HG03354 (cell line): ENCODE results near the gene GMDS.

Source experiments
- ATAC-seq: cut with Tn5 transposase; IDR thresholded peaks from one replicate; pipeline ENCODE4 v1.9.1; 2021; ENCODE audit warnings: mild to moderate bottlenecking; ENCODE audit not compliant: unreplicated experiment, poor library complexity, severe bottlenecking

GMDS gene

DNA sequence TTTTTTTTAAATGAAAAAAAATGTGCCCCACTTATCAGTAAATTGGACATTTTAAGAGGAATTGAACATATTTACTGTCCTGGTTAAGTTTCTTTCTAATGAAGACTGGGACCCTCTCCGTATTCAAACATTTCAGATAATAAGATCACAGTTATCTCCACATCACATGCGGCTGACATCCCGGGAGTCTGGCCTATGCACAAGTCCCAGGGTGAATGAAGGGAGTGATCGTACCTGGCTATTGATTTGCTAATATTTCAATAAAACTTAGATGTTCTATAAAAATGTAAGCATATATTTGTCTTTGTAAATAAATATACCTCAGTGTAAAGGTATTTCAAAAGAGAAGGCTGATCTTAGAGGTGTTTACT lies 577.6 kb downstream of the GMDS start:
- no peak for ATAC-seq

DNA sequence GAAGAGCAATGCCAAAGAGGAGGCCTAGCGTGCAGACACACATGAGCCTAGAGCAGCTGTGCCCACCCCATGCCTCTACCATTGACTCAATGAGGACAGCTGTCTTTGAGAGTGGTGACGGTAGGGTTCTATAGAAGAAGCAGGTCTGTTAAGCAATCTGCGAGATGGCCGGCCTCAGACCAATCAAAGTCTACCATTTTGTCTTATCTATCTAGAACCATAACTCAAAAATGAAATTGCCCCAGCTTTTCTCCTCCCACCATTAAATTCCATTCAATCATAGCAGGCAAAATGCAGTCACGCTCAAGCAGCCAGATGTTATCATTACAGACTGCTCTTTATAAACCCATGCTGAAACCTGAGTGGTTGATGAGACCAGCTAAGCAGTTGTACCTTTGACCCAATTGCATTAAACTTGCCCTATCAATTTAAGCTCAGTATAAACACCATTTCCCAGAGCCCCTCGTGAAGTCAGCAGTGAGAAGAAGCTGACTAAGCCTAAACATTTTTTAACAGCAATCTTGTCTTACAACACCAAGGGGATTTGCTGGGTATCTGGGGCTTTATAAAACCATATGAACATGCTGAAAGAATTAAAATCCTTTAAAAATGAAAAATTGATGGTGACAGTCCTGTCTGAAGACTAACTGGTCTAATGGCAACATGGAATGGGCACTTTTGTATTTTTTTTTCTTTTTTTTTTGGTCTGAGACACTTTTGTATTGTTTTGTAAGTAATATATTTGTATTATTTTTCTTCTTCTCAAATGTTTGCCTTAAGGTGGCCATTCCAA lies 578.2 kb downstream of the GMDS start:
- ATAC-seq = no peak

DNA sequence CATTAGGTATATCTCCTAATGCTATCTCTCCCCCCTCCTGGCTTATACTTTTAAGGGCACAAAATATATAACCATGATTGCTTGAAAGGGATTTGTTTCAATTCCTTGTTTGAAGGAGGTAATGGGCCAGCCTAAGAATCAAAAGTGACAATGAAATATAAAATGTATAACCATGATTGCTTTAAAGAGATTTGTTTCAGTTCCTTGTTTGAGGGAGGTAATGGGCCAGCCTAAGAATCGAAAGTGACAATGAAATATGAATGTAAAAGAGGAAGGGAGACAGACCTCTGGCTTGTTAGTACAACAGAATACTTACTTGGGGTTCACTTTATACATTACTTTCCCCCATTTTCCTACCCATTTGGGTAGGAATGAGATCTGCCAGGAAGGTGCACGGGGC lies 580.2 kb downstream of the GMDS start:
- ATAC-seq = peak; percentile 98

DNA sequence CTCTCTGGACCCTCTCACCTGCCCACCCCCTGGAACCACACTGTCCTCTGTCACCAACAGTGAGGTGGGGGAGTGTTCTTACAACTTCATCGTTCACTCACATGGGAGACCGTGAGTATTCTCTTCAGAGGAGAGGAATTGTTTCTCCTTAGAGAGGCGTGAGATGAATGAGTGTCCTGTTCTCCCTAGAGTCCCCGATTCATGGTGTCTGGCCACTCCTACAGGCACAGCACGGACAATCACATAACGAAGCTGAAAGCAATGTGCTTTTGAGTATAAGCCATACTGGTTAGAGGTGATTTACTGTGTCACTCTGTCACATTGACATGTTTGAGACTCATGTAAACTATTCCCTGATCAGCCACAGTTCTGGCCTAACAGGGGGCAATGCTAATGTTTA lies 581.1 kb downstream of the GMDS start:
- ATAC-seq = no peak

DNA sequence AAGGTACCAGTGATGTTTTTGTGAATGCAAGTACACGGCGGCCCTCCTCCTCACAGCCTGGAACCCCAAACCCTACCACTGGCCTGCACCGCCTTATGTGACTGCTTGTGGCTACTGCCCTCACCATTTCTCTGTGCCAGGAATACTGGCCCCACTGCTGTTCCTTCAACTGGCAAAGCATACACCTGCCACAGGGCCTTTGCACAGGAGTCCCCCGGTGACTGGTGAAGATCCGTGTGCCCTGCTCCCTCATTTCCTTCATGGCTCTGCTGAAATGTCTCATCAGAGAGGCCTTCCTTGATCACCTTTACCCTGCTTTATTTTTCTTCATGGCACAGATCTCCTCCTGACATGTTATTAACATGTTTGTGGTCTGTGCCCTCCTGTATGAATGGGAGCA lies 581.9 kb downstream of the GMDS start:
- ATAC-seq = no peak

DNA sequence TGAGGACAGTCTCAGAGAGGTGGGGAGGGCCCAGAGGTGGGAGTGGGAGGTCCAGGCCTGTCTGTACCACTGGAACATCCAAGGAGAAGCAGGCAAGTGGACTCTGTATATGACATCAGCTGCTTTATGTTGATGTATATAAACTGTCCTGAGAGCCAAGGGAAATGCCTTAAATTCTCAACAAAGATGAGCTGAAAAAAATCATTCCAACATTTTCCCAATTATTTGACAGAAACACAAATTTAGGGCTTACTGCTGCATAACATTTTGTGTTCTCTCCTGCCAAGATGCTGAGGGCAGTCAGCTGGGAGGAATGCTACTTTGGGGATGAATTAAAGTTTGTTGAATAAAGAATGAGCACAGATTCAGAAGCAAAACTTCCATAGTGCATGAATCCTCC lies 582.9 kb downstream of the GMDS start:
- no peak for ATAC-seq

DNA sequence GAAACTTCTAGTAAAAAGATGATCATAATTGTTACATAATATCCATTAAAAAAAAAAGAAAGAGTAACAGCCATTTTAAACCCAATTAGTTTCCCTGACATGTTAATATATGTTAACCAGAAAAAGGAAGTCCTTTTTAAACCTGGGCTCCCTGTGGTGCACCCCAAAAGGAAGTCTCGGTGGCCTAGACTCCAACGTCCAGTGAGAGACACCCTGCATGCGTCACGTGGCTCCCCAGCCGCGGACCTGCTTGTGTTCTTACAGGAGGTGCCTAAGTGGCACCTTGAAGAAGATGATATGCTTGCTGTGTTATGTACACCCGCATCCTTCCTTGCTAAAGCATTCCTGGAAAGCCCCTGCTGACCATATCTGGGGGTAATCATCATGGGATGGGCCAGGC lies 585.6 kb downstream of the GMDS start:
- no peak for ATAC-seq

DNA sequence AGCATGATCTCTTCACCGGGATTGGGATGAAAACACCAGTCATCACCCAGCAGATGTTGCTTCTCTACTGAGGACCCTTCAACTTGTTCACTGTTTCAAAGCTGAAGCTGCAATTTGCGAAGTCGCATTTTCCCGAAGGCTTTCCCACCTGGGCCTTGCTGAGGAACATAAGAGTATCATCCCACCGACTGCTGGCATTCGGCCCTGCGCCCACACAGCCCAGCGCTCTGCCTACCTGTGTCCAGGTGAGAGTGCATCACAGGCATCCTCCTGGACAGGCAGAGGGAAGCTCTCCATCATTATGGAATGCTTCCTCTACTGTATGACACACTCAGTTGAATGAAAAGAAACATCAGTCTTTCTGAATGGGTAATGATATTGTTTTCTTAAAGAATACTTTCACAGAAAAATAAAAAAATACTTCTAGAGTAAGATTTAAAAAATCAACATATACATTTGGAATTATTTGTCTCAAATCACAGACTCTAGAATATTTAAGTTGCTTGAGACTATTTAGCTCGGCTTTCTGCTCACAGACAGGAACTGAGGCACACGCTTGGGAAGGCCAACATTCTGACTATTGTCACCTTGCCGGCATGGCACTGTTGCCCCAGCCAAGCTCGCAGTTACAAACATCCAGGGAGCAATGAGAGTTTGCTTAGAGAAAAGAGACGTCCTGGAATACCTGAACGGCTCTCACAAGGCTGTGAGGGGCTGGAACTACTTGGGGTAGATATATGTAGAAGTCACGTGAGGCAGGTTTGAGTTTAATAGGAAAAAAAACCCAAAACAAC lies 587.0 kb downstream of the GMDS start:
- no peak for ATAC-seq

DNA sequence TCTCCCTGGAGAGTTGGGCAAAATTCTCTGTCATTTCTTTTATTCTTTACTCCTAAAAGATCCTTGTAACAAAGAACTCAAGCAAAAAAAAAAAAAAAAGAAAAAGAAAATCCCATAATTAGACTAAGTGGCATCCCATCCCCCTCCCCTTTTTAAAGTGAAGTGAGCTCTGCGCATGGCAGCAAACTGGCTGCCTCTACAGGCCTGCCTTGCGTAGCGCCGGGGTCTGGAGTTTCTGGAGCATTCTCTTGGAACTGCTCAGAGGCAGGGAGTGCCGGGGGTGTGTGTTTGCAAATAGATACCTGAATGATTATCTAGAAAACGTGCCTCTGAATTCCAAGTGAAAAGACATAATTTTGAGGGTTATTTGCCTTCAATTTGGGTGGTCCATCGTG lies 587.6 kb downstream of the GMDS start:
- no peak for ATAC-seq

DNA sequence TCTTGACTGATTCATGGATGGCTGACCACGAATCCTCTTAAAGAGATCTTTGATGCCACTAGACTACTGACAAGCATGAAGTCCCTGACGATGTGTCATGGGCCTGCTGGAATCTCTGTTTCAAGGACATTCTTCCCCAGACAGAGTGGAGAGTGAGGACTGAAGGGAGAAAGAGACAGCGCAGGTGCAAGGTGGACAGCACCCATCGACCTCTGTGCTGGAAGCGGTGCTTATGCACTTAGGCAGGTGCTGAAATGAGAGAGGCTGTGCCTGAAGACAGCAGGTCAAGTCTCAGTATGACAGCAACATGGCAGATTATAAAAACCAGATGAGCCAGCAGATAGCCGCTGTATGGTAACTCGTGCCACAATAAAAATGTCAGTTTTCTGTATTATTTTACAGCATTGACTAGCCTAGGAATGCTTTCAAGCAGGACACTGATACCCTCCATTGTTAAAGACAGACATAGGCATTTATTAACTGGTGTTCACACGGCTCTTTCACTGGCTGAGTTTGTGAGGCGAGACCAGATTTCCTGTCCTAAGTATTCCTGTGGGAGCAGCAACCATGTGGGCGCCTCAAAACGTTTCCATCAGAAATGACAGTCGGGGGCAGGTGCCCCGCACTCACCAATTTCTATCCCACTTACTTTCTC lies 588.2 kb downstream of the GMDS start:
- no peak for ATAC-seq

DNA sequence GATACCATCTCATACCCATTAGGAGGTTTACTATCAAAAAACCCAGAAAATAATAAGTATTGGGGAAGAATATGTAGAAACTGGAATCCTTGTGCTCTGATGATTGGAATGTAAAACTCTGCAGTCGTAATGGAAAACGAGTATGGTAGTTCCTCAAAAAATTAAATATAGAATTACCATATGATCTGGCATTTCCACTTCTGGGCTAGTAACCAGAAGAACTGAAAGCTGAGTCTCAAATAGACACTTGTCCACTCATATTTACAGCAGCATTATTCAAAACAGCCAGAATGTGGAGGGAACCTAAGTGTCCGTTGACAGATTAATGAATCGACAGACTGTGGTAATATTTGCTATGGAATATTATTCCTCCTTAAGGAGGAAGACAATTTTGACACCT lies 591.4 kb downstream of the GMDS start:
- no peak for ATAC-seq

DNA sequence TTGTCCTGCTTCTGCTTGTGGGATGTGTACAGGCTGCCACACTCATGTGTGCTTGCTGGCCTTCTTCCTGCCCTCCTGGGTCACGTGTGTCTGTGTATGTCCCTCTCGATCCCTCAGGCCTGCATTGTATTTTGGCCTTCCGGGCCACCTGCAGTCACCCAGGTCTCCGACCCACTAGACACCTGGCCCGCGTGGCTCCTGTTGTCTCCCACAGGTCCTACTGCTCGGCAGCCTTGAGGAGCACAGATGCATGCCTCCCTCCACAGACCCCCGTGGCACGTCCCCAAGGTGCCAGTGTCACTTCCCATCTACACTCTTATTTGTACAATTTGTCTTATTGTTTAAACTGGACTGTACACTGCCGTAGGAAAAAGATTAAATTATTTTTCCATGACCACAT lies 592.6 kb downstream of the GMDS start:
- no peak for ATAC-seq

DNA sequence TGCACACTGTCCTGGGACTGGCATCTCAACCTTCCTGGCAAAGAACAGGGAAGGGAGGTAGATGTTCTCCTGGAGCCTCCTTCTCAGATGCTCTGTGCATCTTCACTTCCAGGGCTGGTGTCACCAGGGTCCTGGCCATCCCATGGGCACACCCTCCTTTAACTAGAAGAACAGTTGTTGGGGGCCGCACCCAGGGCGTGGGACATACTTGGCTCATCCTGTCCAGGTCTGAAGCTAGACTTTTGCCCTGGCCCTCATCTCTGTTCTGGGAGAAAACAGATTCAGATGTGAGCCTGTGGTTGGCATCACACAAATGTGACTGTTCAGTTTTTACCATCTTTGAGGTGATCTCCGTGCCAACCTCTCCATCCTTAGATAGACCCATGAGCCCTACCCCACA lies 594.0 kb downstream of the GMDS start:
- no peak for ATAC-seq

DNA sequence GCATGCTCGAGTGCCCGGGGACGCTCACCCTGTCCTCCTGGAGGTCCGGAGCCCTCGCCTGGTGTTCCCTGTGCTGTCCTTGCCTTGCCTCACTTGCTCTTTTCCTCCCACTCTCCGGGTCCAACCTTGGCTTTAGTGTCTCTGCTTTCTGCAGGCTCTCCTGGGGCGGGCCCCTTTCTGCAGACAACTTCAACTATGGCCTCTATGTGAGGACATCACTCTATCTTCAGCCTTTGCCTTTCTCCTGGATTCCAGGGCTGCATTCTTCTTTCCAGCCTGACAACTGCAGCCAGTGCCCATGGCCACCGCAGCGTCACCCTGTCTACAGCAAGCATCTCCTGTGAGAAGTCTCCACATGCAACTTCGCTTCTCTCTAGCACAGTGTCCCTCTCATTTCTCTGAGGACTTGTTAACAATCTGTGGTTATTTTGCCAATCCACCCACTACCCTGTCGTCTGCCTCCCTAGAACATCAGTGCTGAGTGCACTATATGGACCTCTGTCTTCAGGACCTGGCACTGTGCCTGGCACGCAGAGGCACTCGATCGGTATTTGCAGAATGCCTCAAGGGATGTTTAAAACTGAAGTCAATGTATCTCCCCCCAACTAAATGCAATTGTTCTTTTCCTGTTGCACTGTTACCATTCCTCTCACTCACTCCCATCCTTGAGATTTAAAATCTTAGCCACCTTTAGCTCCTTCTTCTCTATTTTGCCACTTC lies 599.8 kb downstream of the GMDS start:
- ATAC-seq = no peak

DNA sequence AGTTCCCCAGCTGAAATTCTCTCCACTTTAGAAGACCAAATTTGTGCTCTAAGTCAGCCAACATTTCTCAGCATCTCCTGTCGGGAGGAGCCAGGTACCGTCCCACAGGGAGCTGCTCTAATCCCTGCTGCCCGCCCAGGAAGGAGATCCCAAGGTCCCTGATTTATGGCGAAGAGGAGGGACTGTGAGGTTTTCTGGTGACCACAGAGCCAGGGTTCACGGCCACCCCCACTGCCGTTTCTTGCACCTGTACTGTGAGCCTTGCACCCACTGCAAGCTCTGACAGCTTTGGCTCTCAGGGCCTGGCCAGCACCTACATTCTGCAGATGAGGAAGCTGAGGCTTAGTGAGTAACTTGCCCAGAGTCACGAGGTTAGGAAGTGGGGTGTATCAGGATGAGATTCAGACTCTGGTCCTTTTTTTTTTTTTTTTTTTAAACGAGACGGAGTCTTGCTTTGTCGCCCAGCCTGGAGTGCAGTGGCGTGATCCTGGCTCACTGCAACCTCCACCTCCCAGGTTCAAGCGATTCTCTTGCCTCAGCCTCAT lies 600.8 kb downstream of the GMDS start:
- no peak for ATAC-seq

DNA sequence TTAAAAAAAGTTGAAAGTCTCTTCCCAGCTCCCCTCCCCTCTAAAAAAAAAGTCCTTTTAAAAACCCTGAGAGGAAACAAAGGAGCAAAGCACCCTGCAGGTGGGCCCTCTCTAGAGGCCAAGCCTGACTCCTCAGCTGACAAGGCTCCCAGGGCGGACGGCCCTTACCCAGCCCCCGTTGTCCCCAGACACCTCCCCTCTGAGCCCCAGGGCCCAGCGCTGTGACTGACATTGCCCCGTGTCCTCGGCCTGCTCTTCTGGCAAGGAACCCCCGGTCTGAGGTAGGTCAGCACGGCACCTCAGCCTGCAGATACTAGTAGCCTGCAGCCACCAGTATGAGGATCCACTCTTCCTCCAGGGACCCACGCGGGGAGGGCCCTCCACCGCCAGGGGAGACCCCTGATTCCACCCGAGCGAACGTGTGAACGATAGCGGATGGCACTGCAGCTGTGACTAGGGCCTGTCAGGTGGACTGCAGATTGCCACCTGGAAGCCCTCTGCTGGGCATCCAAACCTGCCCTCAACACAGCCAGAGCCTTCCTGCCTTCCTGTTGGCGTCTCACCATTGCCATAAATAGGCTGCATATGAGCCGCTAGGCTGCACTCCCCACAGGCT lies 601.5 kb downstream of the GMDS start:
- no peak for ATAC-seq

DNA sequence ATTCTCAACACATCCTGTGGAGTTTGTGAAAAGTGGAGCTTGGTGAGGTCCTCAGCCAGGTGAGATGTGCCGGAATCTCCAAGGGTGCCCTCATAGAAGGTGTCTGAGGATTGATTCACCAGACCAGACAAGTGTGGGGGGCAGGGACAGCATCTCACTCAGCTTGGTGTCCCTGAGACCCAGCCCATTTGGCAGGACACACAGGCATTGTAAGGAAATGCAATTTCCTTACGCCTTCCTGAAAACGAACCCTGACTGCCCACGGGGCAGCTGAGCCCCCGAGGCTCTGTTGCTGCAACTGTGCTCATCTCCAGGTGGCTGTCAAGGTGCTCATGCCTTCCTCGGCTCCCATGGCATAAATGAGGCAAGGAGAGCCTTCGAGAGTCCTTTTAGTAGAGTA lies 602.3 kb downstream of the GMDS start:
- ATAC-seq = no peak

DNA sequence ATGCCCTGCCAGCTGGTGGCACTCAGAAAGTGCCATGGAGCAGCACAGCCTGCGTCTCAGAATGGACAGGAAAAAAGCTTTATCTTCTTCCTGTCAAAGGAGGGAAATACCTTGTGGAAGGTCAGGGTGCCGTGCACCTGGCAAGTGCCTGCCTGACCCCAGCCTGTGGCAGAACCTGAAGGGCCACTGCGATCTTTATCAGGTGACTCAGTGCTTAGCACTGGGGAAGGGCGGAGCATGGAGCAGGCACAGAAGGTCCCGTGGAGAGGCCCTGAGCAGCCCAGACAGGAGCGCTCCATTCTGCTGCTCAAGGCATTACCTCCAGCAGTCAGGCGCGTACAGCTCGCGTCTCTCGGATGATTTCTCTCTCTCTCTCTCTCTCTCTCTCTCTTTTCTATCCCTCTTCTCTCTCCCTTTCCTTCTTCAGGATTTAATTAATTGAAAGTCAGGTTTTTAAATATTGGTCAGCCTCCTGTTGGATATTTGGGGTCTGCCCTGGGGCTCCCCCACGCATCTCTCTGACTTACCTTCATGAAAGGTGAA lies 604.0 kb downstream of the GMDS start:
- no peak for ATAC-seq

DNA sequence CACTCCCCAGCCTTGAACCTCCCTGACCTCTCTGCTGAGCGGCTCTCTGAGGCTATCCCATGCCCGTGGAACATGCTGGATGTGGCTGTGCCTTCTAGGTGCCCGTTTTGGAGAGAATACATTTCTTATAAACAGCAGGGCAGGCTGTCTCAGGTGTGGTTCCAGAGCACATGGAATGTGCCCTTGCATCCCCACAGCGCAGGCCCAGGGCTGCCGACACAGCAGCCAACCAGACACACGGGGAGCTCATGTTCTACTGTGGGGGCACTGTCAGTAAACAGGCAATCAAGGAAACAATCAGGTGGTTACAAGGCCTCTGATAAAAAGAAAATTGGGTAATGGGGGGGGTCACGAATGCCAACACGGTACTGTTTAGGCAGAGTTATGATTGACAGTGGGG lies 604.9 kb downstream of the GMDS start:
- no peak for ATAC-seq
